ENCODE data around the gene RPRM. TPM values are rescaled to one million over a fixed set of nuclear protein-coding genes. Genes with fewer than 3 reads are reported as not detected.

RPRM gene
- total RNA-seq, 2 experiments from 2014 or later, result not detected

GRCh38 chr2:153455861-153456260, 22.7 kb downstream of the RPRM start:
- intact Hi-C loops (cut with micrococcal nuclease; ENCODE audit: unreplicated experiment), result no loop called here

GRCh38 chr2:153455403-153455802, 23.2 kb downstream of the RPRM start:
- no peaks in the 10 kb centered on the region for H3K36me3 ChIP-seq (ENCODE audit: insufficient read depth, low read length)
- TF ChIP-seq EZH2phosphoT487 (IDR thresholded peaks at IDR 0.05; ENCODE audit: borderline replicate concordance, low read depth, low read length) (no peak), CTCF (conservative IDR thresholded peaks at IDR 0.05; ENCODE audit: low read length) (no peak)
- ChIA-PET CTCF (ENCODE audit: unreplicated experiment) (no interaction called here), POLR2A (interaction anchor here (0.6 kb wide), 1 partner anchor 176 kb away, joined by 3 read pairs; no protein-coding TSS in a partner anchor)
- no peaks in the 10 kb centered on the region for H3K79me2 ChIP-seq (ENCODE audit: insufficient read depth, low read depth, low read length)
- H3K9me2 ChIP-seq (ENCODE audit: insufficient read depth, low read length), result no peaks in the 10 kb centered on the region
- no TSS peak for BruUV-seq (replicated peaks)
- H2AFZ ChIP-seq (ENCODE audit: low read length), result no peak overlapping the region
- no peak for DNase-seq (ENCODE audit: low spot score)
- no peaks in the 10 kb centered on the region for H3K4me1 ChIP-seq (ENCODE audit: insufficient read depth, low read length, poor library complexity, severe bottlenecking)
- no peaks in the 10 kb centered on the region for H3K9me3 ChIP-seq (ENCODE audit: low read length)
- H4K20me1 ChIP-seq (ENCODE audit: insufficient read depth, low read length), result no peaks in the 10 kb centered on the region
- H3K27ac ChIP-seq (ENCODE audit: low read depth, low read length, poor library complexity, severe bottlenecking), result no peak overlapping the region
- intact Hi-C loops (cut with micrococcal nuclease; ENCODE audit: unreplicated experiment), result no loop called here
- no peak overlapping the region for H3K4me3 ChIP-seq (ENCODE audit: low read depth, low read length, poor library complexity, severe bottlenecking)
- H3K4me2 ChIP-seq (ENCODE audit: low read length), result no peak overlapping the region

More at GRCh38 chr2:153455861-153456260, 22.7 kb downstream of the RPRM start:
- no peaks in the 10 kb centered on the region for H3K4me1 ChIP-seq (ENCODE audit: insufficient read depth, low read length, poor library complexity, severe bottlenecking)
- no peak for DNase-seq (ENCODE audit: low spot score)
- no peak overlapping the region for H3K4me2 ChIP-seq (ENCODE audit: low read length)
- no peaks in the 10 kb centered on the region for H3K79me2 ChIP-seq (ENCODE audit: insufficient read depth, low read depth, low read length)
- no peaks in the 10 kb centered on the region for H3K9me3 ChIP-seq (ENCODE audit: low read length)
- ChIA-PET POLR2A (interaction anchor here (0.6 kb wide), 1 partner anchor 176 kb away, joined by 3 read pairs; no protein-coding TSS in a partner anchor), CTCF (ENCODE audit: unreplicated experiment) (no interaction called here)
- H3K27ac ChIP-seq (ENCODE audit: low read depth, low read length, poor library complexity, severe bottlenecking), result no peak overlapping the region
- no TSS peak for BruUV-seq (replicated peaks)
- no peaks in the 10 kb centered on the region for H4K20me1 ChIP-seq (ENCODE audit: insufficient read depth, low read length)
- no peak for TF ChIP-seq CTCF (conservative IDR thresholded peaks at IDR 0.05; ENCODE audit: low read length)
- no peak for TF ChIP-seq EZH2phosphoT487 (IDR thresholded peaks at IDR 0.05; ENCODE audit: borderline replicate concordance, low read depth, low read length)
- H3K4me3 ChIP-seq (ENCODE audit: low read depth, low read length, poor library complexity, severe bottlenecking), result no peak overlapping the region
- no peaks in the 10 kb centered on the region for H3K36me3 ChIP-seq (ENCODE audit: insufficient read depth, low read length)
- no peaks in the 10 kb centered on the region for H3K9me2 ChIP-seq (ENCODE audit: insufficient read depth, low read length)
- no peak overlapping the region for H2AFZ ChIP-seq (ENCODE audit: low read length)

GRCh38 chr2:153451611-153452010, 27.0 kb downstream of the RPRM start:
- no TSS peak for BruUV-seq (replicated peaks)
- no peak overlapping the region for H3K4me2 ChIP-seq (ENCODE audit: low read length)
- H3K36me3 ChIP-seq (ENCODE audit: insufficient read depth, low read length), result no peaks in the 10 kb centered on the region
- no peak for DNase-seq (ENCODE audit: low spot score)
- TF ChIP-seq EZH2phosphoT487 (IDR thresholded peaks at IDR 0.05; ENCODE audit: borderline replicate concordance, low read depth, low read length) (no peak), CTCF (conservative IDR thresholded peaks at IDR 0.05; ENCODE audit: low read length) (no peak)
- no peaks in the 10 kb centered on the region for H3K9me3 ChIP-seq (ENCODE audit: low read length)
- CTCF ChIA-PET (ENCODE audit: unreplicated experiment), result no interaction called here
- intact Hi-C loops (cut with micrococcal nuclease; ENCODE audit: unreplicated experiment), result no loop called here
- no peak overlapping the region for H3K27ac ChIP-seq (ENCODE audit: low read depth, low read length, poor library complexity, severe bottlenecking)
- no peak overlapping the region for H3K4me3 ChIP-seq (ENCODE audit: low read depth, low read length, poor library complexity, severe bottlenecking)
- no peaks in the 10 kb centered on the region for H3K79me2 ChIP-seq (ENCODE audit: insufficient read depth, low read depth, low read length)
- H4K20me1 ChIP-seq (ENCODE audit: insufficient read depth, low read length), result no peaks in the 10 kb centered on the region
- H3K4me1 ChIP-seq (ENCODE audit: insufficient read depth, low read length, poor library complexity, severe bottlenecking), result no peaks in the 10 kb centered on the region
- H3K9me2 ChIP-seq (ENCODE audit: insufficient read depth, low read length), result no peaks in the 10 kb centered on the region
- POLR2A ChIA-PET, result interaction anchor here (1.0 kb wide), 1 partner anchor 19 kb away, joined by 3 read pairs; no protein-coding TSS in a partner anchor
- no peak overlapping the region for H2AFZ ChIP-seq (ENCODE audit: low read length)

All from OCI-LY7 (cell line).